ENCODE data around the gene GINM1.

GRCh38 chr6:149586149-149586548, 20.0 kb downstream of the GINM1 start:
- TF ChIP-seq CTCF (IDR thresholded peaks at IDR 0.05) = no peak
- no peak for TF ChIP-seq POLR2A (IDR thresholded peaks at IDR 0.05)

Measured in testis (tissue), 2 donors.